WTC11 (cell line): ENCODE results near the gene FRAT2. TPM values are rescaled to one million over a fixed set of nuclear protein-coding genes. Genes with fewer than 3 reads are reported as not detected.

Experiments
- ATAC-seq: fragments of 200-7000 bp; cut with Tn5 transposase; 2 replicates; pipeline ENCODE4 v1.10.0; 2021; ENCODE audit warnings: mild to moderate bottlenecking, moderate library complexity
- CTCF ChIA-PET: fragments of 300-600 bp; sonication (Branson Sonifier 250); formaldehyde crosslinking; loops from one replicate; lab custom pipeline; 2021; ENCODE audit warnings: antibody characterized with exemption; lab: Charles Lee
- POLR2A ChIA-PET: fragments of 350-600 bp; sonication (Branson Sonifier 250); formaldehyde crosslinking; loops from one replicate; lab custom pipeline; 2021; ENCODE audit warnings: antibody characterized with exemption; lab: Charles Lee
- DNase-seq: peaks from one replicate; pipeline ENCODE4 v3.0.0; 2021; ENCODE audit warnings: low spot score
- H3K27ac Mint-ChIP-seq: 2 replicates; pipeline ENCODE4 v1.8.0; 2021; ENCODE audit warnings: mixed read lengths
- H3K27me3 Mint-ChIP-seq: 2 replicates; pipeline ENCODE4 v1.8.0; 2021; ENCODE audit warnings: low read depth, mild to moderate bottlenecking, moderate library complexity, mixed read lengths
- H3K36me3 Mint-ChIP-seq: 2 replicates; pipeline ENCODE4 v1.8.0; 2021; ENCODE audit warnings: mixed read lengths
- H3K4me1 Mint-ChIP-seq: 2 replicates; pipeline ENCODE4 v1.8.0; 2022; ENCODE audit warnings: mixed read lengths
- H3K4me3 Mint-ChIP-seq: 2 replicates; pipeline ENCODE4 v1.8.0; 2021; ENCODE audit warnings: mild to moderate bottlenecking, moderate library complexity, mixed read lengths
- H3K9me3 Mint-ChIP-seq: 2 replicates; pipeline ENCODE4 v1.8.0; 2021; ENCODE audit warnings: mixed read lengths
- EMX1 ChIP-seq: fragments of 250-450 bp; sonication (Bioruptor Pico); IDR thresholded peaks from 2 replicates; pipeline ENCODE4 v1.8.0; 2021; ENCODE audit warnings: mild to moderate bottlenecking
- GRHL2 ChIP-seq: fragments of 250-450 bp; sonication (Bioruptor Pico); IDR thresholded peaks from 2 replicates; pipeline ENCODE4 v1.8.0; 2022; ENCODE audit warnings: mild to moderate bottlenecking, moderate library complexity; ENCODE audit not compliant: insufficient replicate concordance, severe bottlenecking
- IRF2 ChIP-seq: sonication (generic); formaldehyde crosslinking; IDR thresholded peaks from 2 replicates; pipeline ENCODE4 v1.8.0; 2022; ENCODE audit warnings: low read depth, missing genetic modification reagents, borderline replicate concordance
- MXD4 ChIP-seq: fragments of 250-450 bp; sonication (Bioruptor Pico); IDR thresholded peaks from 2 replicates; pipeline ENCODE4 v1.8.0; 2021; ENCODE audit warnings: mild to moderate bottlenecking, moderate library complexity, borderline replicate concordance
- NR1H2 ChIP-seq: sonication (generic); formaldehyde crosslinking; IDR thresholded peaks from 2 replicates; pipeline ENCODE4 v1.9.0; 2021; ENCODE audit warnings: mild to moderate bottlenecking, moderate library complexity, missing genetic modification reagents
- NR3C1 ChIP-seq: sonication (generic); formaldehyde crosslinking; conservative IDR thresholded peaks from 2 replicates; pipeline ENCODE4 v1.8.1; 2023; ENCODE audit warnings: low read depth, mild to moderate bottlenecking, missing genetic modification reagents
- PREB ChIP-seq: sonication (generic); formaldehyde crosslinking; IDR thresholded peaks from 2 replicates; pipeline ENCODE4 v1.8.1; 2022; ENCODE audit warnings: mild to moderate bottlenecking, missing genetic modification reagents, moderate library complexity, borderline replicate concordance
- SOX15 ChIP-seq: fragments of 250-450 bp; sonication (Bioruptor Pico); IDR thresholded peaks from 2 replicates; pipeline ENCODE4 v1.9.0; 2021; ENCODE audit warnings: mild to moderate bottlenecking
- TP53 ChIP-seq: sonication (generic); formaldehyde crosslinking; IDR thresholded peaks from 2 replicates; pipeline ENCODE4 v1.8.1; 2023; ENCODE audit warnings: mild to moderate bottlenecking, missing genetic modification reagents
- USF1 ChIP-seq: sonication (generic); formaldehyde crosslinking; IDR thresholded peaks from 2 replicates; pipeline ENCODE4 v1.8.0; 2022; ENCODE audit warnings: mild to moderate bottlenecking, missing genetic modification reagents
- ZBTB21 ChIP-seq: sonication (generic); formaldehyde crosslinking; IDR thresholded peaks from 2 replicates; pipeline ENCODE4 v1.8.1; 2023; ENCODE audit warnings: mild to moderate bottlenecking, missing genetic modification reagents, borderline replicate concordance
- ZNF416 ChIP-seq: fragments of 250-450 bp; sonication (Bioruptor Pico); IDR thresholded peaks from 2 replicates; pipeline ENCODE4 v1.9.0; 2021; ENCODE audit warnings: mild to moderate bottlenecking, inconsistent platforms
- ZNF512 ChIP-seq: sonication (generic); formaldehyde crosslinking; IDR thresholded peaks from 2 replicates; pipeline ENCODE4 v1.8.1; 2022; ENCODE audit warnings: missing genetic modification reagents, borderline replicate concordance
- total RNA-seq: library from RNA; stranded (reverse); gene quantifications from 3 replicates; pipeline ENCODE4 v1.2.3, GENCODE V29; 2021
- TF ChIP-seq, protein P1 (sequence below): fragments of 250-450 bp; sonication (Bioruptor Pico); IDR thresholded peaks from 2 replicates; pipeline ENCODE4 v1.9.0; 2021; ENCODE audit warnings: mild to moderate bottlenecking
- TF ChIP-seq, protein P2 (sequence below): fragments of 250-450 bp; sonication (Bioruptor Pico); IDR thresholded peaks from 2 replicates; pipeline ENCODE4 v1.9.0; 2021; ENCODE audit warnings: moderate library complexity, mild to moderate bottlenecking, inconsistent platforms, borderline replicate concordance
- TF ChIP-seq, protein P3 (sequence below): fragments of 200-600 bp; IDR thresholded peaks from 2 replicates; pipeline ENCODE4 v1.8.0; 2022; ENCODE audit warnings: antibody characterized with exemption
- TF ChIP-seq, protein P4 (sequence below): fragments of 250-450 bp; sonication (Bioruptor Pico); IDR thresholded peaks from 2 replicates; pipeline ENCODE4 v1.9.0; 2021; ENCODE audit warnings: mild to moderate bottlenecking, borderline replicate concordance

The FRAT2 gene
- total RNA-seq, 1 experiment from 2014 or later, result 48.2 TPM

- no peaks in the 10 kb centered on the region for H3K36me3 Mint-ChIP-seq
- ATAC-seq, result no peak
- no peak overlapping the region for H3K4me3 Mint-ChIP-seq
- no peak overlapping the region for H3K27ac Mint-ChIP-seq
- TF ChIP-seq PREB (CRISPR knock-in tag), result no peak
- TF ChIP-seq SOX15, result no peak
- no peak for TF ChIP-seq GRHL2 (CRISPR knock-in tag)
- no peak for TF ChIP-seq NR3C1
- TF ChIP-seq ZBTB21 (CRISPR knock-in tag), result no peak
- TF ChIP-seq, protein P1, sequence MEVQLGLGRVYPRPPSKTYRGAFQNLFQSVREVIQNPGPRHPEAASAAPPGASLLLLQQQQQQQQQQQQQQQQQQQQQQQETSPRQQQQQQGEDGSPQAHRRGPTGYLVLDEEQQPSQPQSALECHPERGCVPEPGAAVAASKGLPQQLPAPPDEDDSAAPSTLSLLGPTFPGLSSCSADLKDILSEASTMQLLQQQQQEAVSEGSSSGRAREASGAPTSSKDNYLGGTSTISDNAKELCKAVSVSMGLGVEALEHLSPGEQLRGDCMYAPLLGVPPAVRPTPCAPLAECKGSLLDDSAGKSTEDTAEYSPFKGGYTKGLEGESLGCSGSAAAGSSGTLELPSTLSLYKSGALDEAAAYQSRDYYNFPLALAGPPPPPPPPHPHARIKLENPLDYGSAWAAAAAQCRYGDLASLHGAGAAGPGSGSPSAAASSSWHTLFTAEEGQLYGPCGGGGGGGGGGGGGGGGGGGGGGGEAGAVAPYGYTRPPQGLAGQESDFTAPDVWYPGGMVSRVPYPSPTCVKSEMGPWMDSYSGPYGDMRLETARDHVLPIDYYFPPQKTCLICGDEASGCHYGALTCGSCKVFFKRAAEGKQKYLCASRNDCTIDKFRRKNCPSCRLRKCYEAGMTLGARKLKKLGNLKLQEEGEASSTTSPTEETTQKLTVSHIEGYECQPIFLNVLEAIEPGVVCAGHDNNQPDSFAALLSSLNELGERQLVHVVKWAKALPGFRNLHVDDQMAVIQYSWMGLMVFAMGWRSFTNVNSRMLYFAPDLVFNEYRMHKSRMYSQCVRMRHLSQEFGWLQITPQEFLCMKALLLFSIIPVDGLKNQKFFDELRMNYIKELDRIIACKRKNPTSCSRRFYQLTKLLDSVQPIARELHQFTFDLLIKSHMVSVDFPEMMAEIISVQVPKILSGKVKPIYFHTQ, result no peak
- TF ChIP-seq NR1H2, result no peak
- no peak for TF ChIP-seq ZNF512
- TF ChIP-seq ZNF416 (CRISPR knock-in tag), result no peak
- TF ChIP-seq, protein P2, sequence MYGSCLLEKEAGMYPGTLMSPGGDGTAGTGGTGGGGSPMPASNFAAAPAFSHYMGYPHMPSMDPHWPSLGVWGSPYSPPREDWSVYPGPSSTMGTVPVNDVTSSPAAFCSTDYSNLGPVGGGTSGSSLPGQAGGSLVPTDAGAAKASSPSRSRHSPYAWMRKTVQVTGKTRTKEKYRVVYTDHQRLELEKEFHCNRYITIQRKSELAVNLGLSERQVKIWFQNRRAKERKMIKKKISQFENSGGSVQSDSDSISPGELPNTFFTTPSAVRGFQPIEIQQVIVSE (CRISPR knock-in tag), result no peak
- TF ChIP-seq EMX1 (CRISPR knock-in tag), result no peak
- no peak for TF ChIP-seq USF1 (CRISPR knock-in tag)
- TF ChIP-seq, protein P3, sequence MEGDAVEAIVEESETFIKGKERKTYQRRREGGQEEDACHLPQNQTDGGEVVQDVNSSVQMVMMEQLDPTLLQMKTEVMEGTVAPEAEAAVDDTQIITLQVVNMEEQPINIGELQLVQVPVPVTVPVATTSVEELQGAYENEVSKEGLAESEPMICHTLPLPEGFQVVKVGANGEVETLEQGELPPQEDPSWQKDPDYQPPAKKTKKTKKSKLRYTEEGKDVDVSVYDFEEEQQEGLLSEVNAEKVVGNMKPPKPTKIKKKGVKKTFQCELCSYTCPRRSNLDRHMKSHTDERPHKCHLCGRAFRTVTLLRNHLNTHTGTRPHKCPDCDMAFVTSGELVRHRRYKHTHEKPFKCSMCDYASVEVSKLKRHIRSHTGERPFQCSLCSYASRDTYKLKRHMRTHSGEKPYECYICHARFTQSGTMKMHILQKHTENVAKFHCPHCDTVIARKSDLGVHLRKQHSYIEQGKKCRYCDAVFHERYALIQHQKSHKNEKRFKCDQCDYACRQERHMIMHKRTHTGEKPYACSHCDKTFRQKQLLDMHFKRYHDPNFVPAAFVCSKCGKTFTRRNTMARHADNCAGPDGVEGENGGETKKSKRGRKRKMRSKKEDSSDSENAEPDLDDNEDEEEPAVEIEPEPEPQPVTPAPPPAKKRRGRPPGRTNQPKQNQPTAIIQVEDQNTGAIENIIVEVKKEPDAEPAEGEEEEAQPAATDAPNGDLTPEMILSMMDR, result no peak
- no peaks in the 10 kb centered on the region for H3K4me1 Mint-ChIP-seq
- ChIA-PET CTCF (interaction anchor here (3.2 kb wide), 1 partner anchor 29 kb away, joined by 8 read pairs; no protein-coding TSS in a partner anchor), POLR2A (no interaction called here)
- DNase-seq, result no peak
- H3K9me3 Mint-ChIP-seq, result peaks cover 10% of the 10 kb centered on the region; the same call in 1 of the 2 replicates
- no peaks in the 10 kb centered on the region; the same call in 1 of the 2 replicates for H3K27me3 Mint-ChIP-seq
Observed at GRCh38 chr10:97307441-97307840, 27.1 kb downstream of the FRAT2 start.

GRCh38 chr10:97302088-97302791, 32.3 kb downstream of the FRAT2 start:
- ChIA-PET CTCF (no interaction called here), POLR2A (no interaction called here)
- H3K27me3 Mint-ChIP-seq, result peaks cover 2% of the 10 kb centered on the region
- H3K36me3 Mint-ChIP-seq, result no peaks in the 10 kb centered on the region
- H3K27ac Mint-ChIP-seq, result no peak overlapping the region
- DNase-seq (no peak), ATAC-seq (no peak)
- no peak overlapping the region for H3K4me3 Mint-ChIP-seq
- H3K9me3 Mint-ChIP-seq, result no peaks in the 10 kb centered on the region
- no peaks in the 10 kb centered on the region for H3K4me1 Mint-ChIP-seq
- TF ChIP-seq TP53 (CRISPR knock-in tag) (no peak), IRF2 (no peak), MXD4 (no peak)
- TF ChIP-seq, protein P1, result no peak
- TF ChIP-seq, protein P4, sequence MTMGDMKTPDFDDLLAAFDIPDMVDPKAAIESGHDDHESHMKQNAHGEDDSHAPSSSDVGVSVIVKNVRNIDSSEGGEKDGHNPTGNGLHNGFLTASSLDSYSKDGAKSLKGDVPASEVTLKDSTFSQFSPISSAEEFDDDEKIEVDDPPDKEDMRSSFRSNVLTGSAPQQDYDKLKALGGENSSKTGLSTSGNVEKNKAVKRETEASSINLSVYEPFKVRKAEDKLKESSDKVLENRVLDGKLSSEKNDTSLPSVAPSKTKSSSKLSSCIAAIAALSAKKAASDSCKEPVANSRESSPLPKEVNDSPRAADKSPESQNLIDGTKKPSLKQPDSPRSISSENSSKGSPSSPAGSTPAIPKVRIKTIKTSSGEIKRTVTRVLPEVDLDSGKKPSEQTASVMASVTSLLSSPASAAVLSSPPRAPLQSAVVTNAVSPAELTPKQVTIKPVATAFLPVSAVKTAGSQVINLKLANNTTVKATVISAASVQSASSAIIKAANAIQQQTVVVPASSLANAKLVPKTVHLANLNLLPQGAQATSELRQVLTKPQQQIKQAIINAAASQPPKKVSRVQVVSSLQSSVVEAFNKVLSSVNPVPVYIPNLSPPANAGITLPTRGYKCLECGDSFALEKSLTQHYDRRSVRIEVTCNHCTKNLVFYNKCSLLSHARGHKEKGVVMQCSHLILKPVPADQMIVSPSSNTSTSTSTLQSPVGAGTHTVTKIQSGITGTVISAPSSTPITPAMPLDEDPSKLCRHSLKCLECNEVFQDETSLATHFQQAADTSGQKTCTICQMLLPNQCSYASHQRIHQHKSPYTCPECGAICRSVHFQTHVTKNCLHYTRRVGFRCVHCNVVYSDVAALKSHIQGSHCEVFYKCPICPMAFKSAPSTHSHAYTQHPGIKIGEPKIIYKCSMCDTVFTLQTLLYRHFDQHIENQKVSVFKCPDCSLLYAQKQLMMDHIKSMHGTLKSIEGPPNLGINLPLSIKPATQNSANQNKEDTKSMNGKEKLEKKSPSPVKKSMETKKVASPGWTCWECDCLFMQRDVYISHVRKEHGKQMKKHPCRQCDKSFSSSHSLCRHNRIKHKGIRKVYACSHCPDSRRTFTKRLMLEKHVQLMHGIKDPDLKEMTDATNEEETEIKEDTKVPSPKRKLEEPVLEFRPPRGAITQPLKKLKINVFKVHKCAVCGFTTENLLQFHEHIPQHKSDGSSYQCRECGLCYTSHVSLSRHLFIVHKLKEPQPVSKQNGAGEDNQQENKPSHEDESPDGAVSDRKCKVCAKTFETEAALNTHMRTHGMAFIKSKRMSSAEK, result no peak
